Neural progenitor cell (in vitro differentiated cells): Measurements from ENCODE around the gene CPXM2.

Experiments used
- EZH2 ChIP-seq: fragments of 200-600 bp; sonication (generic); IDR thresholded peaks from 2 replicates; pipeline ENCODE4 v1.6.1; 2017; ENCODE audit warnings: antibody characterized with exemption, mild to moderate bottlenecking, moderate library complexity
- EZH2phosphoT487 ChIP-seq: fragments of 200-600 bp; sonication (generic); IDR thresholded peaks from 2 replicates; pipeline ENCODE4 v1.6.1; 2017; ENCODE audit warnings: antibody characterized with exemption
- TF ChIP-seq, protein P1 (sequence below): fragments of 200-600 bp; sonication (generic); IDR thresholded peaks from 2 replicates; pipeline ENCODE4 v1.5.1; 2017; ENCODE audit warnings: antibody characterized with exemption, mild to moderate bottlenecking

DNA sequence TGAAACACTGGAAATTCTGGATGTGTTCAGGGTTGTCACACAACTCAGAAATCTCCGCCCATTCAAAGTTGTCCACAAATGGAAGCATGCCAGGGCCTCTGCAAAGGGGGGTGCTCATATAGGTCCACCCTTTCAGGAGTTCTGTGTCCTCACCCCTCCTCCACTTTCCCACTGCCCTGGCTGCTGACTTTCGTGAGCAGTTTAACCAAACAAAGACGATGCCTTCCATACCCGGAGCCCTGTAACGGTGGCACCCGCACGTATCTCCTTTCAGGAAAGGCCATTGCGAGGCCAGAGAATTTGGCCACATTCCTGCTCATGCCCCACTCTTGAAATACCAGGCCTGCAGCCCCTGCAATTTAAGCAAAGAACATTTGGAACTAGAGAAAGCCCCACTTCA is 1.4 kb downstream of the CPXM2 start:
- TF ChIP-seq, protein P1, sequence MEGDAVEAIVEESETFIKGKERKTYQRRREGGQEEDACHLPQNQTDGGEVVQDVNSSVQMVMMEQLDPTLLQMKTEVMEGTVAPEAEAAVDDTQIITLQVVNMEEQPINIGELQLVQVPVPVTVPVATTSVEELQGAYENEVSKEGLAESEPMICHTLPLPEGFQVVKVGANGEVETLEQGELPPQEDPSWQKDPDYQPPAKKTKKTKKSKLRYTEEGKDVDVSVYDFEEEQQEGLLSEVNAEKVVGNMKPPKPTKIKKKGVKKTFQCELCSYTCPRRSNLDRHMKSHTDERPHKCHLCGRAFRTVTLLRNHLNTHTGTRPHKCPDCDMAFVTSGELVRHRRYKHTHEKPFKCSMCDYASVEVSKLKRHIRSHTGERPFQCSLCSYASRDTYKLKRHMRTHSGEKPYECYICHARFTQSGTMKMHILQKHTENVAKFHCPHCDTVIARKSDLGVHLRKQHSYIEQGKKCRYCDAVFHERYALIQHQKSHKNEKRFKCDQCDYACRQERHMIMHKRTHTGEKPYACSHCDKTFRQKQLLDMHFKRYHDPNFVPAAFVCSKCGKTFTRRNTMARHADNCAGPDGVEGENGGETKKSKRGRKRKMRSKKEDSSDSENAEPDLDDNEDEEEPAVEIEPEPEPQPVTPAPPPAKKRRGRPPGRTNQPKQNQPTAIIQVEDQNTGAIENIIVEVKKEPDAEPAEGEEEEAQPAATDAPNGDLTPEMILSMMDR = no peak
- TF ChIP-seq EZH2 (no peak), EZH2phosphoT487 (no peak)
